GM21360 (cell line): Measurements from ENCODE around the gene MRPS34.
A peak's percentile ranks its signal among the peaks of the same experiment; 100 is the strongest.

ENCODE experiments used
- ATAC-seq: cut with Tn5 transposase; IDR thresholded peaks from one replicate; pipeline ENCODE4 v1.9.1; 2021; ENCODE audit warnings: mild to moderate bottlenecking, moderate library complexity; ENCODE audit not compliant: unreplicated experiment

MRPS34 gene

DNA sequence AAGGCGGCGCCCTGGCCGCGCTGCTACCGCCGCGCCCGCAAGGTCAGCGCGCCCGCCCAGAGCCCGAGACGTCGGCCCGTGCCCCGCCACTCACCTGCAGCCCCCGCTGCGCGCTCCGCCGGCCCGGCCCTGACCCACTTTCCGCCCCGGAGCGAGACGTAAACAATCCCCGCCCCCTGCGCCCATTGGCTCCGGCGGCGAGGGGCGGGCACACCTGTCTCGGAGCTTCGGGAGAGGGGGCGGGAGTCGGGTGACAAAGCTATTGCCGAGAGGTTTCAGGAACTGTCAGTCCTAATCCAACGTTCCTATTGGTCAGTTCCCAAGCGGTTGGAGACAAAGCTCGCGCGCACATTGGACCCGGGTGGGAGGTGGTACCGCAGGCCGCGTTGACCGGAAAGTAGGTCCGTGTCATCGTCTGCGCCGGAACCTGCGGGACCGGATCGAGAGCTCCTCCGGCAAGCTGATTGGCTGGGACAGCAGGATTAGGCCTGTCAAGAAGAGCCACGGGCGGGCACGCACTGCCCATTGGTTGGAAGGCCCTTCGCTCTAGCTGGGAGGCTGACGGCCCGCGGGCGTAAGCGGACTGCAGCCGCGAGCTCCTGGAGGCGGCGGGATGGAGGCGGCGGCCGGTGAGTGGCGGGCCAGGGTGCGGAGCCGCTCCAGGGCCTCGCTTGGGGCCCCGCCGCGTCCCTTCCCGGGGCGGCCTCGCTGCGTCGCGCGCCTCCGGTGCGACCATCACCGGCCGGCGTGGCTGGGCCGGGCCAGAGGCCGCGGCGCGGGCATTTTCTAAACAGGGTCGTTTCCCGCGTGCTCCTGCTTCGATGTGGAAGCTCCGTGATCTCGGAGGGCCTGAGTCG, 9.7 kb upstream of the MRPS34 start, which contains the start of the genes NUBP2 and SPSB3:
NUBP2 (plus strand) TSS at position 553 of the 857 bp plus-strand sequence; CDS start at position 614, 61 bp downstream.
SPSB3 (minus strand) TSS at position 164 of the 857 bp plus-strand sequence. CDS start 1,088 bp downstream, outside the sequence.
- ATAC-seq: peak; percentile 81

DNA sequence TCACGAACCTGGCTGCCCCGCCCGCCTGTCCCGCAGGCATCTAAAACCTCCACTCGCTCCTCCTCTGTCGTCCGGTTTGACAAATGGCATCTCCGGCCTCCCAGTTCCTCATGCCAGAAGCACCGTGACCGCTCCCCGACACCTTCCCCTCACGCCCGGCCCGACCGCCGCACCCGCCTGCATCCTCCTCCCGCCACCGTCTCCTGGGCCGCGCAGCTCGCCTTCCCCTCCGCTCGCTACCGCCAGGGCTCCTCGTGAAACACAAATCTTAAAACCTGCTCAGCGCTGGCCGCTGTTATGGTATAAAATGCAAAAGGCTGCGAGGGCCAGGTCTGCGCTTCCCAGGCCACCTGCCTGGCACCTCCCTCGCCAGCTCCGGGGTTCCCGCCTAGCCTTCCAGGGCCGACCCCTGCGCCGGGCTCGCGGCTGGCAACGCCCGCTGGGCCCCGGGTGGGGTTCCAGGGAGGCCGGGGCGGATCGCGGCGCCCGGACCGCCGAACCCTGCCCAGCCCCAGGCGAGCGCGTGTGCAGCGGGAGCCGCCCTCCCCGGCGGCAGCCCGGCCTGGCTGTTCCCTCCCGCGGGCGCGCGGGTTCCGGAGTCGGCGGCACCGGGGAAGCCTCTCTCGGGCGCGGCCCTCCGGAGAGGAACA, 8.9 kb upstream of the MRPS34 start:
- ATAC-seq: no peak

DNA sequence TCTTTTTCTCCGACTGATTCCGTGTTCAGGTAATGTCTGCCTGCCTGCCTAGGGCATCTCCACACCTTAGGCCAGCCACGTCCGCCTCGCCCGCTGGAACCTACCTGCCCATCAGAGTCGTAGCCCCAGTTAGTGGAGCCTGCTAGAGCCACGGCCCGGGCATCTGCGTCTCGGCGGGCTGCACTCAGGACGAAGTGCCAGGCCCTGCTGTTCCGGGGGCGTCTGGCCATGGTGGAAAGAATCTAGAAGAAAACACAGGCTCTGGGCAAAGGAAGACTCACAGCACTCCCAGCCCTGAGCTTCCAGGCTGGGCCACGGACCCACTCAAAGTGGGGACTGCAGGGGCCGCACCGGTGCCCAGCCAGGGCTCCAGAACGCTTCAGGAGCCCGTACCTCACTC, 8.3 kb upstream of the MRPS34 start:
- ATAC-seq: no peak

DNA sequence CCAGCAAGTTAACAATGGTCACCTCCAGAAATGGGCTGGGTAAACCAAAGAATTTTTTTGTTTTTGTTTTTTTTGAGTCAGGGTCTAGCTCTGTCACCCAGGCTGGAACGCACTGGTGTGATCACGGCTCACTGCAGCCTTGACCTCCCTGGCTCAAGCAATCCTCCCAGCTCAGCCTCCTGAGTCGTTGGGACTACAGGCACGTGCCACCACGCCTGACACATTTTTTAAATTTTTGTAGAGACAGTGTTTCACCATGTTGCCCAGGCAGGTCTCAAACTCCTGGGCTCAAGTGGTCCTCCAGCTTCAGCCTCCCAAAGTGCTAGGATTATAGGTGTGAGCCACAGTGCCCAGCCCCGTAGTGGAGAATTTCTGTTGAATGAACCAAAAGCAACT, 7.7 kb upstream of the MRPS34 start:
- no peak for ATAC-seq

DNA sequence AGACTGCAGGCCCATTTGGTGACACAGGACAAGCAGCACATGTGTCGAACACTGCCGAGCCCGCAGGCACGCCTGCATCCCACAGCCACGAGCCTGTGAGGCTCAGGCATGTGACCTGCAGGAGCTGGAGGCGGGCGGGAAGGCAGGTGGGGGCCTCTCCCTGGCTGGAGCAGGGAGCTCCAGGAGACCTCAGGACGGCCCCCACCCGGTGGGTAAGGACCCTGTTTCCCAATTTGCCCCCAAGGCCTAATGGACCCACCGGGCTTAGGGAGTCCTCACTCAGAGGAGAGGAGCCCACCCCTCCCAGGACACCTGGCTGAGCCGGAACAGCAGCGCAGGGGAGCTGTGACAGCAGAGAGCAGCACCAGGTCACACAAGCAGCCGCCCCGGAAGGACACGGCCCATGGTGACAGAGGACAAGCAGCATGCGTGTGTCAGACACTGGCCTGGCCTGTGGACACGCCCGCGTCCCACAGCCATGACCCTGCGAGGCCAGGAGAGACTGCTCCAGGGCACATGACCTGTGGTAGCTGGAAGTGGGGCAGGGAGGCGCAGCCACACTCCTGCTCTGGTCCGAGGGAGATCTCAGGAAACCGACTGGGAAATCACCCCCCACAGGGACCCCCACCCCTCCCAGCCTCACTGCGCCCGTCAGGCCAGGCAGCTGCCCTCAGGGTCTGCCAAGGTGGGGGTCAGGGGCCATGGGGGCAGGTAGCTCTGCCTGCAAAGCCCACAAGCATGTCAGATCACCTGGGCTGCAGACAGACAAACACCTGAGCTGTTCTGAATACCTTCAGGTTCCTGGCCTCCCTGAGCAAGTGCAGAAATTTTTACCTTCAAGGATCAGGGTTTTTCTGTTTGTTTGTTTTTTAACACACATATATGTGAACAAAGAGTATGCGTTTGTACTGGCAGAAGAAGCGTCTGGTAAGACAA, 7.1 kb upstream of the MRPS34 start:
- ATAC-seq: no peak

DNA sequence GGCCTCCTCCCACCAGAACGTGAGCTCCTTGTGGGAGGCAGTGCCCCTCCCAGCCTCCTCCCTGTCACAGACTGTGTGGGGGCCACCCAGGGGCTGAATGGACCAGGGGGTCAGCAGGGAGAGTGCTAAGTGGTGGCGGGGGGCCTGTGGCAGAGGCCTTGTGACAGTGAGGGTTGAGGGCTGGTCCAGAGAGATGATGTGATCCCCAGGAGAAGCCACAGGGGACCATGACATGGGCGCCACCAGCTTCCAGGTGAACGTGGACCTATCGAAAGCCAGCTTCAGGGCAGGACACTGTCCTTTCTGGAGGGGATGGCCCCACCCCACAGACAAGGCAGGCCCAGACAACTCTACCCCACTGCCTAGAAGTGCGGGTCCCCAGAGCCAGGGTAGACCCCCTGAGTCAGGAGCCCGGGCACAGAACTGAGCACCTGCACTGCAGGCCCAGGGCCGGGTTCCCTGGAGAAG, 6.3 kb upstream of the MRPS34 start:
- ATAC-seq: no peak

DNA sequence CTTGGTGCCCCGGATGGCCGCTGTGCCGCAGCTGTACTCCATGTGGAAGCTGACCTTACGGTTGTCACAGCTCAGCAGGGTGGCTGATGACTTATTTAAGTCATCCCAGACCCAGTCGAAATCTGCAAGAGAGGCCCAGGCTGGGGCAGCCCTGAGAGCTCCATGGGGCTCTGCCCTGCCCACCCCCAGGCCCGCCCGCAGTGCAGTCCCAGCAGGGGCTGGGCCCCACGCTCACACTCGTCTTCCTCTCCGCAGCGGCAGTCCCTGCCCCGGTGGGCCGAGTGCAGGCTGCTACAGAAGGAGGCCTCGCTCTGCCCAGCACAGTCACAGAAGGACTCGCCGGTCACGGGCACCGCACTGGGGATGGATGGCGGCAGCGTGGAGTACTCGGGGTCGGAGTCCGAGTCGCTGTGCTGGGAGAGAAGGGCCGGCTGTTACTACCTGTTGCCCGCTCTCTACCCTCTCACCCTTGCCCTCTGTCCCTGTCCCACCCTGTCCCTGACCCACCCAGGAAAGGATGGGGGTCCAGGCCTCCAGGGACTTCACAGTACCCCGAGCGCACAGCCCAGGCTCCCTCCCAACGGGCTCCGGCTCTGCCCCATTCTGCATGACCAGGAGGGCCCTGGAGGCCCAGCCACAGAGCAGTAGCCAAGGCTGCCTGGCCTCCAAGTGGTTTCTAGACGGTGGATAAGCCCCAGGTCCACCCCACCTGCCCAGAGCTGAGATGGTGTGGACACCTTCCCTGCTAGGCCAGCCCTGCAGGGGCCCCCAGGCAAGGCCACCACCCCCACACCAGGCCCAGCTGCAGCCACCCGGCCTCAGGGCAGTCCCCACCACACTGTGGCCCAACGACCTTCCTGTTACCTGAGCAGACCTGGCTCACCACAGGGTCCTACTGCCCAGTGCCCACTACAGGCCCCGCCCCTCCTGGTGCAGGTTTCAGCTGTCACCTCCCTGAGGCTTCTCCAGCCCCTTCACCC, 5.6 kb upstream of the MRPS34 start:
- no peak for ATAC-seq

DNA sequence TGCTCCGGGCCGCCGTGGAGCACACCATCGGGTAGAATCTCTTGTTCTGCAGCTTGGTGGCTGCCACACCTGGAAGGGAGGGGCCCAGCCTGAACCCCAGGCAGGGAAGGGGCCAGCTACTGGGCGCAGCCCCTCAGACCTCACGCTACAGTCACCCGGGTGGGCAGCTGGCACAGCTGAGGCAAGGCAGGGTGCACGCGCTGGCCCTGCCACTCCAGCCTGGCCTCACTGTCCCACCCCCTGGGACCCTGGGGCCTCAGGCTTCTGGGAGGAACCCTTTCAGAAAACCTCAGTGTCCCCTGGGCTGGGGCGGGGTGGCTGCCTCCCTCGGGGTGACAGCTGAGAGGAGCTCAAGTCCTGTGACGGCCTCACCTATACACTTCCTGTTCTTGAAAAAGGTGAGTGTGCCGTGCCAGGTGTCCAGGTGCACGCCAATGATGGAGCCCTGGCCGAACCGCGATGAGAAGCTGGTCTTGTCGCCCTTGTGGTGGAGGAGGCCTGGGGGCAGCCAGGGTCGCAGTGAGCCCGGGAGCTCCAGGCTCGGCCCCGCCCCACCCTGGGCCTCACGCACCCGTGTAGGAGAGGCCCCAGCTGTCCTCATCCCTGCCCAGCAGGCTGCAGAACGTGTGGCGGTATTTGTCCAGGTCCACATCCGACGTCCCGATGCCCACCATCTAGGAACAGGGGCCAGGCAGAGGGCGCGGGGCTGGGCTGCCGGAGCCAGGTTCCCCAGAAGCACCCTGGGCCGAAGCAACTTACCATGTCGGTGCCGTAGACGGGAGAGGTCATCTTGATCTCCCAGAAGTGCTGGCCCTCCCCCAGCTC, 4.7 kb upstream of the MRPS34 start:
- no peak for ATAC-seq

DNA sequence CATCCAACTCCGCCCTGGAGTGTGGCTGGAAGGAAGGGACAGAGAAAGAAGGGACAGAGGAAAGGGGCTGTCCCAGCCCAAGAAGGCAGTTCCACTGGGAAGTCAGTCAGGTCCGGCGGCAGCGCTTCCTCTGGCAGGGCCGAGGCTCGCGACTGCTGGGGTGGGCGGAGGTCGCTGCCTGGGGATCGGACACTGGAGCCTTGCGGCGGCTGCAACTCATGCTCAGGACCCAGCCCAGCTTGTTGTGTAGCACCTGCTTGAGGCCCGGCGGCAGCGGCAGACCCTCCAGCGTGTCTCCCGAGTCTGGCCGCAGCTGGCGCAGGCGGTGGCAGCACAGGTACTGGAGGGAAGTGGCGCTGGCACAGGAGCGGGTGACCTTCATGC, 4.0 kb upstream of the MRPS34 start:
- no peak for ATAC-seq

DNA sequence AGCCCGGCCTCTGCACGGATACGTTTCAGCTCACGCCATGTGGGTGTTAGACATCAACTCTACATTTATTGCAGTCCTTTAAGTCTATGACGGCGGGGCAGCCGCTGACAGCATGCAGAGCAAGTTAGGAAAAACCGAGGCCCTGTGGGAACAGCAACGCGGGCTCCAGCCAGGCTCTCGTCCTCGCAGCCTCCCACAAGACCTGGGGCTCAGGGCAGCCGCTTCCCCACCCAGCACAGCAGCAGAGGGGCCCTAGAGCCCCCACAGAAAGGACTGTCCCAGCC, 3.7 kb upstream of the MRPS34 start:
- ATAC-seq: no peak

DNA sequence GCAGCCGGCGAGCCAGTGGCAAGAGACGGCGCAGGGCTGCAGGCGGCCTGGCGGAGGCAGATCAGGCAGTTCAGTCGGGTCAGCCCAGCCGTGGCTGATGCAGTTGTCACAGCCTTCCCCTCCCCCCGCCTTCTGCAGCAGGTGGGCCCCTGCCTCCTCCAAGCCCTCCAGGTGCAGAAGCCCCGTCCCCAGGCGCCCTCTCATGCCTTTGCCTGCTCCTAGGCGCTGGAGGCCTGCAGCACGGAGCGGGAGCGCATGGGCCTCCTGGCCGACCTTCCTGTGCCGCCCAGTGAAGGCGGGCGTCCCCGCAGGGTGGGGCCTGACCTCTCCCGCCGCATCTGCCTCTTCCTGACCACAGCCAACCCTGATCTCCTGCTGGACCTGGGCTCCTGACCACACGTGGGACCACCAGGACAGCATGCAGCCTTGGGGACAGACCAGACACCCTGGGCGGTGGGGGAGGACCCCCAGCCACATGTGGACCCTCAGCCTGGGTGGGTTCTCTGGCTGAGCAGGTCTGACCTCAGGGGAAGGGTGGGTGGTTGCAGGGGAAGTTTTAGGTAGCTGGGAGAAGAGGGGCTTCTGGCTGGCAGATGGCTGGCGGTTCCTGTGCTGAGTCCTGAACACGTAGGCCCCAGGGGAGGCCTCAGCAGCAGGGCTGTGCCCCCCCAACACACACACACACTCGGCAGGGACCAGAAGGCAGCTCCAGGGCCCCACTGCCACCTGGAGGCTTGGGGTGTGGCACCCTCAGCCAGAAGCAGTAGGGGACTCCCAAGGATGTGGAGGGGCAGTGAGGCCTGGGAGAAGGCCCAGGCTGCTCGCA, 3.1 kb upstream of the MRPS34 start:
- ATAC-seq: no peak

DNA sequence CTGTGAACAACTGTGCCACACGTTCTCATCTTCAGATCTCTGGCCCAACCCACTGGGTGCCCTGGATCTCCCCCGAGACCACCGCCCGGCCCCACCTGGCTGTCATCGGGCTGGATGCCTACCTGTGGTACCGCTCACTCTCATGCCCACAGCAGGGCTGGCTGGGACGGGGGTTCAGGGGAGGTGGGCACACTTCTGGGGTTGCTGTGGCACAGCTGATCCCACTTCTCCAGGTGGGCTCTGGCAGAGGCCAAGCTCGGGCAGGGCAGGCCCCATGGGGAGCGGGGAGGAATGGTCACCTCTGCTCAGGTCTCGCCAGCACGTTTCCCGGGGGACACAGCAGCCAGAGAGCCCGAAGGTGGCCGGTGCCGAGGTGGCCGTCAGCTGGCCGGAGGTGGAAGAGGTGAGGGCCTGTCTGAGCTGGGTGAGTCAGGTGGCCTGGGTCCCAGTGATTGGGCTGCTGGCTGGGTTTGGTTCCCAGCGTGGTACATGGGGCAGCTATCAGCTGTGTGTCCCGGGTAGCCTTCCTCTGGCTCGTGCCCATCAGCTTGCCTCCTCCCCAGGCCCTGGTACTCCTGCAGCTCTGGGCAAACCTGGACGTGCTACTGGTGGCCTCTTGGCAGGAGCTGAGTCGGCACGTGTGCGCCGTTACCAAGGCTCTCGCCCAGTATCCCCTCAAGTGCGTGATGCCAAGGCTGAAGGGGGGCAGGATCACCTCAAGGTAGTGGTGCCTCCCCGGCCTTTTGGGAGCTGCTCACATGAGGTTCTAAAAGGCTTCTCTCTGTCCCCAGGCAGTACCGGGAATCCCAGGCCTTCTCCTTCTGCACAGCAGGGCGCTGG, 2.3 kb upstream of the MRPS34 start:
- no peak for ATAC-seq

DNA sequence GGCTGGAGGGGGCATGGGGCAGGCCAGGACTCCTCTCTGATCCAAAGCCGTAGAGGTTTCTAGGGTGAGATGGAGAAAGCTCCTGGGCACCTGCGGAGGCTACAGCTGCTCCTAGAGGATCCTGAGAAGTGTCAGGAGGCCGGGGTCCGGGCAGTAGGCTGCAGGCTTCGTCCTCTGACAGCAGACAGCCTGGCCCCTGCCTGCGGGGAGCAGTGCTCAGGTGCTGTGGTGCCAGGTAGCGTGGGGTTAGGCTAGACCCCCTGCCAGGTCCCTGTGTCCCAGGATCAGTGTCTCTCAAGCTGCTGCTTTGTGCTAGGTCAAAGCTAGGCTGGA, 1.5 kb upstream of the MRPS34 start:
- no peak for ATAC-seq

DNA sequence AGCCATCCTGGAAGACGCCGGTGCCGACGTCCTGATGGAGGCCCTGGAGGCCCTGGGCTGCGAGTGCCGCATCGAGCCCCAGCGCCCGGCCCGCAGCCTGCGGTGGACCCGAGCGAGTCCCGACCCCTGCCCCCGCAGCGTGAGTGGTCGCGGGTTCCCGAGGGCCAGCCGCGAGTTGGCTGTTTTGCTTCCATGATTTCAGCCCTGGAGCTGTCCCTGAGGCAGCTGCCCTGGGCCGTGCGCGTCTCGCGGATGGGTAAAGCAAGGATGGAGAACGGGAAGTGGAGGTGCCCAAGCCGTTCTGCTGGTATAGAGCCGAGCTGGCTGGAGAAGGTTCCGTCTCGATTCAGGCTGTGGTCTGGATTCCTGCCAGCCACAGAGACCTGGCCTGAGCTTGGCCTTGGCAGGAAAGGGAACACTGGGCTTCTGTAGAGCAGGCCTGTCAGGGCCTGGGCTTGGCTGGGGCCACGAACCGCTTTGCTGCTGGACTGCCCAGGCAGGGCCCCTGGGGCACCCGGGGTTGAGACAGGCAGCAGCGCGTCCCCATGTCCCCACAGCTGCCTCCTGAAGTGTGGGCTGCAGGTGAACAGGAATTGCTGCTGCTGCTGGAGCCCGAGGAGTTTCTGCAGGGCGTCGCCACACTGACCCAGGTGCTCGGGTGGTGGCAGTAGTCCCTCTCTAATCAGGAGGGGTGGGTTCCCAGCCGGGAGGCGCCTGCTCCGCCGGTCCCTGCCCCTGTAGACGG, 941 bp upstream of the MRPS34 start:
- no peak for ATAC-seq

DNA sequence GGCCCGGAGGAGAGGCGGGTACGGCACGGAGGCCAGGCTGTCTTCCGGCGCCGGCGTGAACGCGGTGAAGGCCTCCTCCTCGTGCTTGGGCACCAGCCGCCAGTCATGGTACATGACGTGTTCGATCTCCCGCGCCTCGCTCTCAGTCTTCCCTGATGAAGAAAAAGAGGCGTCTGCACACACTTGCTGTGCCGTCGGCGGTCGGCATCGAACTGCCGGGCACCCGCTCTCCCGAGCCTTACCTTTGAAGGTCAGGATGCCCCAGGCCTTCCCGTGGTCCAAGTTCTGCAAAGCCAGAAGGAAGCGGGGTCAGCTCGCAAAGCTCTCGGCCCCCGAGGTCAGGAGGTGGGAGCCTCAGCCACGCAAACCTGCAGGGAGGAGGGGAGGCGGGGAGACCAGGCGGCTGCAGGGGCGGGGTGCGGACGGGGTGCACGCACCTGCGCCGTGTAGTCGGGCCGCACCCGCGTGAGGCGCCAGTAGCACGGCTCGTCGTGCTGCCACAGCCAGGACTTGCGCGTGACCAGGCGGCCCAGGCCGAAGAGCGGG, 499 bp downstream of the MRPS34 start, which contains the start of gene EME2:
EME2 (plus strand) TSS at position 449 of the 546 bp plus-strand sequence. CDS start 418 bp downstream, outside the sequence.
- peak; percentile 7 for ATAC-seq

DNA sequence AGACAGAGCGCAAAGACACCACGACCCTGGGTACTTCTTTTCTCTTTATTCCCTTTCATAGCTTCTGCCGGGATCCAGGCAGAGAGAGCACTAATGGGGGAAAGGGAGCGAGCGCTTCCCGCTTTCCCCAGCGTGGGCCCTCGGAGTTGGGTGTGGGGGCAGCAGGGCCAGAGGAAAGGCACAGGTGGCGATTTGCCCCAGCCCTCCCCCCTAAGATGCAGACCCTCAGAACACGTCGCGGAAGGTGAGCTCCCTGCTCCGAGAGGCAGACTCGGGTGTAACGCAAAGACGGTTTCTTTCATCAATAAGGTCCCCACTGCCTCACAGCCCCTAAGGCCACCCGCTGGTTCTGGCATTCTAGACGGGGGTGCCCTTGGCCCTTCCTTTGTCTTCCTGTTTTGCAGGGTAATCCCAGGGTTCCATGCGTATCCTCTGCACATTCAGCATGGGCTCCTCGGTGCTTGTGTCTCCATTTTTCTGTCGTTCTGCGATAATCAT, 1.0 kb downstream of the MRPS34 start:
- ATAC-seq: no peak
